ENCODE measurements around the gene BIN2. TPM values are rescaled to one million over a fixed set of nuclear protein-coding genes. Genes with fewer than 3 reads are reported as not detected.

Gene BIN2
- total RNA-seq, 2 donors from 2014 or later: 33.8 to 46.3 TPM

GRCh38 chr12:51253276-51253675 is 70.7 kb downstream of the BIN2 start:
- H3K36me3 Mint-ChIP-seq: no peaks in the 10 kb centered on the region
- no peak for DNase-seq (ENCODE audit: low spot score in 2 of 2)
- no peaks in the 10 kb centered on the region for H3K9me3 Mint-ChIP-seq
- no peak for ATAC-seq
- H3K27ac Mint-ChIP-seq: peak overlapping the region in 1 of 2 donors; percentile 29

GRCh38 chr12:51247523-51248206 is 76.3 kb downstream of the BIN2 start:
- Mint-ChIP-seq H3K36me3 (peaks cover 0 to 11% of the 10 kb centered on the region in 2 donors), H3K9me3 (no peaks in the 10 kb centered on the region), H3K27ac (no peak overlapping the region)
- peak in 1 of 2 donors; percentile 15 for ATAC-seq
- no peak for DNase-seq (ENCODE audit: low spot score in 2 of 2)

GRCh38 chr12:51246254-51246853 is 77.6 kb downstream of the BIN2 start:
- peak overlapping the region; percentile 58 to 89 for H3K27ac Mint-ChIP-seq
- ATAC-seq: peak; percentile 63 to 84
- H3K36me3 Mint-ChIP-seq: peaks cover 0 to 21% of the 10 kb centered on the region in 2 donors
- no peaks in the 10 kb centered on the region for H3K9me3 Mint-ChIP-seq
- DNase-seq (ENCODE audit: low spot score in 2 of 2): no peak

- Mint-ChIP-seq H3K9me3 (no peaks in the 10 kb centered on the region), H3K27ac (peak overlapping the region; percentile 58 to 89), H3K36me3 (peaks cover 5 to 28% of the 10 kb centered on the region in 2 donors)
- ATAC-seq (peak; percentile 7 to 20), DNase-seq (ENCODE audit: low spot score in 2 of 2) (no peak)
Measured at GRCh38 chr12:51245476-51246253, 78.3 kb downstream of the BIN2 start.

- Mint-ChIP-seq H3K36me3 (peaks cover 19 to 42% of the 10 kb centered on the region in 2 donors), H3K27ac (peak overlapping the region in 1 of 2 donors; percentile 24), H3K9me3 (no peaks in the 10 kb centered on the region)
- ATAC-seq: no peak
- DNase-seq (ENCODE audit: low spot score in 2 of 2): no peak
Measured at GRCh38 chr12:51244269-51244668, 79.7 kb downstream of the BIN2 start.

- Mint-ChIP-seq H3K27ac (peak overlapping the region in 1 of 2 donors; percentile 1), H3K36me3 (peaks cover 26 to 48% of the 10 kb centered on the region in 2 donors), H3K9me3 (no peaks in the 10 kb centered on the region)
- DNase-seq (ENCODE audit: low spot score in 2 of 2) (no peak), ATAC-seq (no peak)
Measured at GRCh38 chr12:51242876-51243275, 81.1 kb downstream of the BIN2 start.

- ATAC-seq (no peak), DNase-seq (ENCODE audit: low spot score in 2 of 2) (no peak)
- peaks cover 26 to 48% of the 10 kb centered on the region in 2 donors for H3K36me3 Mint-ChIP-seq
- no peaks in the 10 kb centered on the region for H3K9me3 Mint-ChIP-seq
- H3K27ac Mint-ChIP-seq: no peak overlapping the region
Measured at GRCh38 chr12:51242120-51242519, 81.9 kb downstream of the BIN2 start.

GRCh38 chr12:51240971-51241370 is 83.0 kb downstream of the BIN2 start:
- DNase-seq (ENCODE audit: low spot score in 2 of 2) (no peak), ATAC-seq (no peak)
- H3K36me3 Mint-ChIP-seq: peaks cover 26 to 47% of the 10 kb centered on the region in 2 donors
- peak overlapping the region; percentile 97 to 100 for H3K27ac Mint-ChIP-seq
- no peaks in the 10 kb centered on the region for H3K9me3 Mint-ChIP-seq

GRCh38 chr12:51238510-51239334 is 85.3 kb downstream of the BIN2 start, which contains the start of gene DAZAP2:
Gene DAZAP2, plus strand, starts transcription at chr12:51238826. Its CDS starts 82 bp downstream, at chr12:51238908.
- Mint-ChIP-seq H3K27ac (peak within 1 kb of the TSS; percentile 100), H3K36me3 (peaks cover 26 to 43% of the 10 kb centered on the region in 2 donors), H3K9me3 (no peaks in the 10 kb centered on the region)
- ATAC-seq (peak; percentile 94 to 96), DNase-seq (ENCODE audit: low spot score in 2 of 2) (peak; percentile 92 to 95)

- H3K36me3 Mint-ChIP-seq: peaks cover 26 to 41% of the 10 kb centered on the region in 2 donors
- H3K9me3 Mint-ChIP-seq: no peaks in the 10 kb centered on the region
- peak; percentile 6 to 8 for ATAC-seq
- peak overlapping the region; percentile 100 for H3K27ac Mint-ChIP-seq
- DNase-seq (ENCODE audit: low spot score in 2 of 2): no peak
Measured at GRCh38 chr12:51238037-51238509, 85.9 kb downstream of the BIN2 start.

- no peak for DNase-seq (ENCODE audit: low spot score in 2 of 2)
Measured at GRCh38 chr12:51234530-51234929, 89.4 kb downstream of the BIN2 start.

GRCh38 chr12:51232642-51233041 is 91.3 kb downstream of the BIN2 start:
- DNase-seq (ENCODE audit: low spot score in 2 of 2) (no peak), ATAC-seq (no peak)
- H3K36me3 Mint-ChIP-seq: no peaks in the 10 kb centered on the region
- no peak overlapping the region for H3K27ac Mint-ChIP-seq
- no peaks in the 10 kb centered on the region for H3K9me3 Mint-ChIP-seq

More at GRCh38 chr12:51234530-51234929, 89.4 kb downstream of the BIN2 start:
- no peak for ATAC-seq
- Mint-ChIP-seq H3K27ac (no peak overlapping the region), H3K36me3 (peaks cover 9 to 10% of the 10 kb centered on the region in 2 donors), H3K9me3 (no peaks in the 10 kb centered on the region)

Other genes with a start within 250 kb of the BIN2 start
- 10 to 100 TPM; 12.0 to 15.0 TPM for gene CSRNP2, start 240.6 kb downstream of the BIN2 start, total RNA-seq
- gene TFCP2, start 151.0 kb downstream of the BIN2 start, total RNA-seq: 10 to 100 TPM; 29.7 to 32.3 TPM
- gene POU6F1, start 106.1 kb downstream of the BIN2 start, total RNA-seq: 10 to 100 TPM in 1 of 2 donors, 1 to 10 TPM in 1; 7.3 to 14.9 TPM
- gene DAZAP2, start 85.3 kb downstream of the BIN2 start, total RNA-seq: 100 to 1,000 TPM; 106 to 142 TPM
- 1 to 10 TPM in 1 of 2 donors, under 1 TPM in 1; 0.41 to 1.5 TPM for gene SMAGP, start 53.8 kb downstream of the BIN2 start, total RNA-seq
- gene CELA1, start 22.5 kb upstream of the BIN2 start, total RNA-seq: not detected
- gene GALNT6, start 67.2 kb upstream of the BIN2 start, total RNA-seq: 1 to 10 TPM; 2.5 to 8.8 TPM
- gene SLC4A8, start 100.7 kb upstream of the BIN2 start, total RNA-seq: 10 to 100 TPM in 1 of 2 donors, 1 to 10 TPM in 1; 2.4 to 14.4 TPM

Measured in activated naive CD4-positive, alpha-beta T cell treated with anti-CD3 and anti-CD28 coated beads, Interleukin-2, amount 50 U/mL, for 72 hours (primary cell).